A549 (cell line): ENCODE measurements around the gene ECEL1. TPM values are rescaled to one million over a fixed set of nuclear protein-coding genes. Genes with fewer than 3 reads are reported as not detected.

Experiments used
- ATAC-seq, 2 experiments: fragments of 200-7000 bp in 1 of 2; fragments of >200 bp in 1 of 2; cut with Nextera tagmentation in 1 of 2; cut with Tn5 transposase in 1 of 2; 3 replicates each; pipeline versions ENCODE4 v1.8.0 to v1.9.1; 2018 to 2020; ENCODE audit warnings: mild to moderate bottlenecking in 1 of 2, moderate library complexity in 1 of 2
- CTCF ChIA-PET: fragments of 300-600 bp; sonication (Branson Sonifier 250); formaldehyde crosslinking; extraction: SDS; loops from one replicate; lab custom pipeline; 2021; ENCODE audit warnings: antibody characterized with exemption, inconsistent platforms; lab: Yijun Ruan, JAX
- POLR2A ChIA-PET: fragments of 350-600 bp; formaldehyde crosslinking; extraction: SDS; loops from one replicate; lab custom pipeline; 2021; ENCODE audit warnings: antibody characterized with exemption, inconsistent platforms; lab: Yijun Ruan, JAX
- DNase-seq, 2 experiments: peaks; one replicate each; pipeline versions ENCODE4 v3.0.0 to v3.0.0-alpha.2; 2011 to 2016; ENCODE audit warnings: low read depth in 1 of 2, low spot score in 1 of 2
- FAIRE-seq: peaks from 2 replicates; lab custom pipeline; 2011; peaks lifted over from hg19 to GRCh38; lab: Jason Lieb, UNC
- H3K27ac ChIP-seq, 2 experiments: fragments of >200 bp; sonication (Bioruptor Twin); formaldehyde crosslinking; 3 replicates each; pipeline ENCODE4 v1.5.1; 2016 to 2017
- H3K4me1 ChIP-seq: fragments of >200 bp; sonication (Bioruptor Twin); formaldehyde crosslinking; 3 replicates; pipeline ENCODE4 v1.6.1; 2016
- H3K4me2 ChIP-seq: fragments of >200 bp; sonication (Bioruptor Twin); formaldehyde crosslinking; 3 replicates; pipeline ENCODE4 v1.6.1; 2016
- H3K4me3 ChIP-seq: fragments of >200 bp; sonication (Bioruptor Twin); formaldehyde crosslinking; 3 replicates; pipeline ENCODE4 v1.5.1; 2016
- H3K9me3 ChIP-seq: fragments of >200 bp; sonication (Bioruptor Twin); formaldehyde crosslinking; 3 replicates; pipeline ENCODE4 v1.6.1; 2016
- BHLHE40 ChIP-seq: IDR thresholded peaks from 2 replicates; pipeline ENCODE4 v1.6.1; 2012; ENCODE audit warnings: low read depth, low read length, inconsistent platforms
- EHF ChIP-seq: fragments of 250-450 bp; sonication (Bioruptor Pico); IDR thresholded peaks from 2 replicates; pipeline ENCODE4 v1.5.0; 2020; ENCODE audit warnings: mild to moderate bottlenecking
- GATA3 ChIP-seq: IDR thresholded peaks from 2 replicates; pipeline ENCODE4 v1.6.1; 2012; ENCODE audit warnings: borderline replicate concordance
- HEYL ChIP-seq: fragments of 250-450 bp; sonication (Bioruptor Pico); IDR thresholded peaks from 2 replicates; pipeline ENCODE4 v1.8.0; 2021; ENCODE audit warnings: mild to moderate bottlenecking, moderate library complexity
- HOXB5 ChIP-seq: fragments of 250-450 bp; sonication (Bioruptor Pico); IDR thresholded peaks from 2 replicates; pipeline ENCODE4 v1.5.0; 2020; ENCODE audit warnings: mild to moderate bottlenecking, moderate library complexity
- JUN ChIP-seq, 2 experiments: fragments of >200 bp; sonication (Bioruptor Twin); formaldehyde crosslinking; IDR thresholded peaks; 2 replicates in 1 of 2; 3 replicates in 1 of 2; pipeline ENCODE4 v1.6.1; 2016 to 2017
- MAFK ChIP-seq: fragments of 450-650 bp; IDR thresholded peaks from 2 replicates; pipeline ENCODE4 v1.6.1; 2014; ENCODE audit not compliant: partially characterized antibody
- MAZ ChIP-seq: fragments of 150-350 bp; IDR thresholded peaks from 2 replicates; pipeline ENCODE4 v1.6.1; 2014; ENCODE audit warnings: antibody characterized with exemption, low read depth, low read length, borderline replicate concordance
- NFE2L2 ChIP-seq: fragments of 150-350 bp; conservative IDR thresholded peaks from 2 replicates; pipeline ENCODE4 v1.6.1; 2014; ENCODE audit warnings: low read length
- NPAS2 ChIP-seq: fragments of 250-450 bp; sonication (Bioruptor Pico); IDR thresholded peaks from 2 replicates; pipeline ENCODE4 v1.8.0; 2022; ENCODE audit warnings: mild to moderate bottlenecking, moderate library complexity, borderline replicate concordance
- PBX3 ChIP-seq: IDR thresholded peaks from 2 replicates; pipeline ENCODE4 v1.6.1; 2012
- PHF8 ChIP-seq: fragments of 200-600 bp; sonication (generic); IDR thresholded peaks from 2 replicates; pipeline ENCODE4 v1.6.1; 2016; ENCODE audit warnings: low read depth, mild to moderate bottlenecking, antibody characterized with exemption, moderate library complexity, borderline replicate concordance
- POLR2AphosphoS2 ChIP-seq: conservative IDR thresholded peaks from 2 replicates; pipeline ENCODE4 v1.6.1; 2012; ENCODE audit warnings: low read length, improper control_type of control experiment, inconsistent platforms
- RAD21 ChIP-seq, 2 experiments: fragments of >200 bp in 1 of 2; sonication (Bioruptor Twin) in 1 of 2; formaldehyde crosslinking in 1 of 2; IDR thresholded peaks in 1 of 2; conservative IDR thresholded peaks in 1 of 2; 2 replicates in 1 of 2; 3 replicates in 1 of 2; pipeline ENCODE4 v1.6.1; 2012 to 2018; ENCODE audit warnings: inconsistent platforms in 1 of 2
- RARB ChIP-seq: fragments of 250-450 bp; sonication (Bioruptor Pico); IDR thresholded peaks from 2 replicates; pipeline ENCODE4 v1.8.0; 2021; ENCODE audit warnings: mild to moderate bottlenecking, moderate library complexity
- RCOR1 ChIP-seq: fragments of 150-350 bp; IDR thresholded peaks from 2 replicates; pipeline ENCODE4 v1.6.1; 2014; ENCODE audit warnings: antibody characterized with exemption, low read length, low read depth
- RFX5 ChIP-seq: fragments of 450-650 bp; IDR thresholded peaks from 2 replicates; pipeline ENCODE4 v1.7.1; 2014; ENCODE audit warnings: antibody characterized with exemption, mild to moderate bottlenecking, moderate library complexity
- SMC3 ChIP-seq: fragments of >200 bp; sonication (Bioruptor Twin); formaldehyde crosslinking; IDR thresholded peaks from 3 replicates; pipeline ENCODE4 v1.6.1; 2018; ENCODE audit warnings: inconsistent platforms
- SREBF2 ChIP-seq: fragments of 450-650 bp; IDR thresholded peaks from 2 replicates; pipeline ENCODE4 v1.6.1; 2014; ENCODE audit warnings: mild to moderate bottlenecking, moderate library complexity
- TFCP2L1 ChIP-seq: fragments of 250-450 bp; sonication (Bioruptor Pico); IDR thresholded peaks from 2 replicates; pipeline ENCODE4 v1.5.0; 2021; ENCODE audit warnings: mild to moderate bottlenecking
- TP53 ChIP-seq: fragments of 250-450 bp; sonication (Bioruptor Pico); IDR thresholded peaks from 2 replicates; pipeline ENCODE4 v1.5.0; 2021; ENCODE audit warnings: mild to moderate bottlenecking, moderate library complexity
- ZFP36 ChIP-seq: fragments of 450-650 bp; IDR thresholded peaks from 2 replicates; pipeline ENCODE4 v1.6.1; 2014; ENCODE audit warnings: borderline replicate concordance; ENCODE audit not compliant: partially characterized antibody
- ZNF302 ChIP-seq: fragments of 250-450 bp; sonication (Bioruptor Pico); IDR thresholded peaks from 2 replicates; pipeline ENCODE4 v1.9.0; 2021; ENCODE audit warnings: inconsistent platforms, mild to moderate bottlenecking, moderate library complexity
- WGBS: methylation state at CpG from one replicate; pipeline ENCODE4 v1.1.6; 2017; ENCODE audit errors: missing lambda C conversion rate; 5-methylcytosine and 5-hydroxymethylcytosine counted together
- polyA plus RNA-seq, 4 experiments: library from polyadenylated mRNA; depleted of rRNA in 3 of 4; stranded (reverse); fragments of >200 nt; fragmentation: RNase III in 1 of 4; extraction: RNeasy Plus Mini Kit Qiagen cat#74134 plus additional on column Dnase treatment in 1 of 4; gene quantifications; 2 replicates in 3 of 4; 3 replicates in 1 of 4; pipeline ENCODE4 v1.2.3, GENCODE V29; 2011 to 2017
- TF ChIP-seq, protein P1 (sequence below): fragments of 450-650 bp; IDR thresholded peaks from 2 replicates; pipeline ENCODE4 v1.6.1; 2014; ENCODE audit warnings: antibody characterized with exemption
- TF ChIP-seq, protein P2 (sequence below): fragments of 250-450 bp; sonication (Bioruptor Pico); IDR thresholded peaks from 2 replicates; pipeline ENCODE4 v1.5.0; 2020; ENCODE audit warnings: low read depth, mild to moderate bottlenecking, moderate library complexity
- TF ChIP-seq, protein P3 (sequence below): fragments of 250-450 bp; sonication (Bioruptor Pico); IDR thresholded peaks from 2 replicates; pipeline ENCODE4 v1.5.0; 2021; ENCODE audit warnings: mild to moderate bottlenecking, moderate library complexity, borderline replicate concordance
- TF ChIP-seq, protein P4 (sequence below): fragments of 200-600 bp; sonication (generic); IDR thresholded peaks from 2 replicates; pipeline ENCODE4 v1.6.1; 2016; ENCODE audit warnings: antibody characterized with exemption, mild to moderate bottlenecking, moderate library complexity

ECEL1 gene
- polyA plus RNA-seq, 2 of the 4 experiments (the other 2 are of a cell fraction), result 0.12 to 0.18 TPM

DNA sequence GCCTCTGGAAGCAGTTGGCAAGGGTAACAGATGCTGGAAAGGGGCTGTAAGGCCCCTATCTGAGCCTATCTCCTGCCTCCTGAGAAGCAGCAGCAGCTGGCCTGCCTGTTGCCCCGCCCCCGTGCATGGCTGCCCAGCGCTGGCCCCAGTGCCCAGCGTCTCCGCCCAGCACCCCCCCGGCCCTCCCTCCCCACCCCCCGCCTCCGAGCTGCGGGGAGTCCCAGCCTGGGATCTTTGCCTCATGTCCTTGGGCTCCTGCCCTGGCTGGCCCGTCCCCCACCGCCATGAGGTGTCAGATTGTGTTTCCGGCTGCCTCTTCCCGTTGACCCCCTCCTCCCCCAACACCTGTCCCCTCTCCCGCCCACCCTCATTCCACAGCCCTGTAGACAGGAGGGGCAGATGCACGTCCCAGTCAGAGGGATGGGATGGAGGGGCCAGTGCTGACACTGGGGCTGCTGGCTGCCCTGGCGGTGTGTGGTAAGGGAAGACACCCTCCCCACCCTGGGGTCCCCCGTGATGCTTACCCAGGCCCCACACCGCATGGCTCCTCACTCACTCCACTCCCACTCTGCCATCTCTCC is 38.2 kb upstream of the ECEL1 start, which contains the start of gene CHRND:
TSS of gene CHRND (plus strand) at position 370 of the 581 bp plus-strand sequence. CDS start at position 426, 56 bp downstream.
- 82% methylated on average over 5 of the region's 18 CpGs for WGBS
- H3K27ac ChIP-seq, result no peak within 1 kb of the TSS
- H3K4me3 ChIP-seq, result no peak within 1 kb of the TSS
- H3K4me2 ChIP-seq, result no peak within 1 kb of the TSS
- FAIRE-seq (no peak), DNase-seq (peak in 1 of 2 experiments; percentile 15)
- H3K9me3 ChIP-seq, result no peaks in the 10 kb centered on the region
- no peak for TF ChIP-seq RARB (CRISPR knock-in tag)
- TF ChIP-seq RCOR1, result no peak
- TF ChIP-seq NFE2L2, result no peak
- TF ChIP-seq RFX5, result no peak
- no peak for TF ChIP-seq HOXB5 (CRISPR knock-in tag)
- TF ChIP-seq GATA3, result no peak
- TF ChIP-seq RAD21 (conservative IDR thresholded peaks at IDR 0.05 in 1 of 2, IDR thresholded peaks at IDR 0.05 in 1 of 2), result no peak
- no peak for TF ChIP-seq PBX3
- no peak for TF ChIP-seq JUN (IDR thresholded peaks at IDR 0.05)
- no peak for TF ChIP-seq BHLHE40
- no peak for TF ChIP-seq SREBF2
- TF ChIP-seq TFCP2L1 (CRISPR knock-in tag), result no peak
- no peak for TF ChIP-seq HEYL (CRISPR knock-in tag)
- TF ChIP-seq ZFP36, result no peak
- no peak for TF ChIP-seq MAFK
- TF ChIP-seq, all 56 proteins: peak for 0
- H3K4me1 ChIP-seq, result peaks cover 17% of the 10 kb centered on the region; the same call in 1 of the 3 replicates
- ChIA-PET POLR2A (no interaction called here), CTCF (no interaction called here)
- ATAC-seq, result no peak

GRCh38 chr2:232525199-232525598 is 37.6 kb upstream of the ECEL1 start:
- 83% methylated on average over 2 of the region's 14 CpGs for WGBS
- Histone ChIP-seq H3K9me3 (no peaks in the 10 kb centered on the region), H3K4me1 (peaks cover 17% of the 10 kb centered on the region; the same call in 1 of the 3 replicates), H3K4me3 (no peak overlapping the region), H3K27ac (no peak overlapping the region), H3K4me2 (no peak overlapping the region)
- ChIA-PET POLR2A (interaction anchor here (2.6 kb wide), 1 partner anchor 25 kb away, joined by 13 read pairs; the partner anchor contains the start of genes EIF4E2 and TIGD1), CTCF (interaction anchor here (5.2 kb wide), 1 partner anchor 62 kb away, joined by 39 read pairs; no protein-coding TSS in a partner anchor)
- ATAC-seq (no peak), DNase-seq (no peak), FAIRE-seq (no peak)
- TF ChIP-seq GATA3 (no peak), MAFK (no peak), POLR2AphosphoS2 (no peak), NFE2L2 (no peak), ZNF302 (CRISPR knock-in tag) (no peak), EHF (CRISPR knock-in tag) (no peak), TFCP2L1 (CRISPR knock-in tag) (no peak), SMC3 (no peak), MAZ (no peak), NPAS2 (CRISPR knock-in tag) (no peak), HOXB5 (CRISPR knock-in tag) (no peak), RAD21 (conservative IDR thresholded peaks at IDR 0.05 in 1 of 2, IDR thresholded peaks at IDR 0.05 in 1 of 2) (no peak), PHF8 (no peak), TP53 (CRISPR knock-in tag) (no peak)
- TF ChIP-seq, protein P1, sequence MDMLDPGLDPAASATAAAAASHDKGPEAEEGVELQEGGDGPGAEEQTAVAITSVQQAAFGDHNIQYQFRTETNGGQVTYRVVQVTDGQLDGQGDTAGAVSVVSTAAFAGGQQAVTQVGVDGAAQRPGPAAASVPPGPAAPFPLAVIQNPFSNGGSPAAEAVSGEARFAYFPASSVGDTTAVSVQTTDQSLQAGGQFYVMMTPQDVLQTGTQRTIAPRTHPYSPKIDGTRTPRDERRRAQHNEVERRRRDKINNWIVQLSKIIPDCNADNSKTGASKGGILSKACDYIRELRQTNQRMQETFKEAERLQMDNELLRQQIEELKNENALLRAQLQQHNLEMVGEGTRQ, result no peak
- TF ChIP-seq, protein P2, sequence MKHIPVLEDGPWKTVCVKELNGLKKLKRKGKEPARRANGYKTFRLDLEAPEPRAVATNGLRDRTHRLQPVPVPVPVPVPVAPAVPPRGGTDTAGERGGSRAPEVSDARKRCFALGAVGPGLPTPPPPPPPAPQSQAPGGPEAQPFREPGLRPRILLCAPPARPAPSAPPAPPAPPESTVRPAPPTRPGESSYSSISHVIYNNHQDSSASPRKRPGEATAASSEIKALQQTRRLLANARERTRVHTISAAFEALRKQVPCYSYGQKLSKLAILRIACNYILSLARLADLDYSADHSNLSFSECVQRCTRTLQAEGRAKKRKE, result no peak
- TF ChIP-seq, protein P3, sequence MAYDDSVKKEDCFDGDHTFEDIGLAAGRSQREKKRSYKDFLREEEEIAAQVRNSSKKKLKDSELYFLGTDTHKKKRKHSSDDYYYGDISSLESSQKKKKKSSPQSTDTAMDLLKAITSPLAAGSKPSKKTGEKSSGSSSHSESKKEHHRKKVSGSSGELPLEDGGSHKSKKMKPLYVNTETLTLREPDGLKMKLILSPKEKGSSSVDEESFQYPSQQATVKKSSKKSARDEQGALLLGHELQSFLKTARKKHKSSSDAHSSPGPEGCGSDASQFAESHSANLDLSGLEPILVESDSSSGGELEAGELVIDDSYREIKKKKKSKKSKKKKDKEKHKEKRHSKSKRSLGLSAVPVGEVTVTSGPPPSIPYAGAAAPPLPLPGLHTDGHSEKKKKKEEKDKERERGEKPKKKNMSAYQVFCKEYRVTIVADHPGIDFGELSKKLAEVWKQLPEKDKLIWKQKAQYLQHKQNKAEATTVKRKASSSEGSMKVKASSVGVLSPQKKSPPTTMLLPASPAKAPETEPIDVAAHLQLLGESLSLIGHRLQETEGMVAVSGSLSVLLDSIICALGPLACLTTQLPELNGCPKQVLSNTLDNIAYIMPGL, result no peak
- TF ChIP-seq, protein P4, sequence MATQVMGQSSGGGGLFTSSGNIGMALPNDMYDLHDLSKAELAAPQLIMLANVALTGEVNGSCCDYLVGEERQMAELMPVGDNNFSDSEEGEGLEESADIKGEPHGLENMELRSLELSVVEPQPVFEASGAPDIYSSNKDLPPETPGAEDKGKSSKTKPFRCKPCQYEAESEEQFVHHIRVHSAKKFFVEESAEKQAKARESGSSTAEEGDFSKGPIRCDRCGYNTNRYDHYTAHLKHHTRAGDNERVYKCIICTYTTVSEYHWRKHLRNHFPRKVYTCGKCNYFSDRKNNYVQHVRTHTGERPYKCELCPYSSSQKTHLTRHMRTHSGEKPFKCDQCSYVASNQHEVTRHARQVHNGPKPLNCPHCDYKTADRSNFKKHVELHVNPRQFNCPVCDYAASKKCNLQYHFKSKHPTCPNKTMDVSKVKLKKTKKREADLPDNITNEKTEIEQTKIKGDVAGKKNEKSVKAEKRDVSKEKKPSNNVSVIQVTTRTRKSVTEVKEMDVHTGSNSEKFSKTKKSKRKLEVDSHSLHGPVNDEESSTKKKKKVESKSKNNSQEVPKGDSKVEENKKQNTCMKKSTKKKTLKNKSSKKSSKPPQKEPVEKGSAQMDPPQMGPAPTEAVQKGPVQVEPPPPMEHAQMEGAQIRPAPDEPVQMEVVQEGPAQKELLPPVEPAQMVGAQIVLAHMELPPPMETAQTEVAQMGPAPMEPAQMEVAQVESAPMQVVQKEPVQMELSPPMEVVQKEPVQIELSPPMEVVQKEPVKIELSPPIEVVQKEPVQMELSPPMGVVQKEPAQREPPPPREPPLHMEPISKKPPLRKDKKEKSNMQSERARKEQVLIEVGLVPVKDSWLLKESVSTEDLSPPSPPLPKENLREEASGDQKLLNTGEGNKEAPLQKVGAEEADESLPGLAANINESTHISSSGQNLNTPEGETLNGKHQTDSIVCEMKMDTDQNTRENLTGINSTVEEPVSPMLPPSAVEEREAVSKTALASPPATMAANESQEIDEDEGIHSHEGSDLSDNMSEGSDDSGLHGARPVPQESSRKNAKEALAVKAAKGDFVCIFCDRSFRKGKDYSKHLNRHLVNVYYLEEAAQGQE, result no peak
